Type B pancreatic cell (in vitro differentiated cells): ENCODE measurements around the gene CRHR2. TPM values are rescaled to one million over a fixed set of nuclear protein-coding genes. Genes with fewer than 3 reads are reported as not detected.

Experiments
- DNase-seq: peaks from one replicate; pipeline ENCODE4 v3.0.0; 2021; ENCODE audit warnings: mixed read lengths; ENCODE audit not compliant: unreplicated experiment; ENCODE audit errors: extremely low spot score
- H3K27ac Mint-ChIP-seq: 2 replicates; pipeline ENCODE4 v1.8.0; 2021; ENCODE audit warnings: mild to moderate bottlenecking, mixed read lengths
- H3K27me3 Mint-ChIP-seq: 2 replicates; pipeline ENCODE4 v1.8.0; 2021; ENCODE audit warnings: mixed read lengths
- H3K36me3 Mint-ChIP-seq: 2 replicates; pipeline ENCODE4 v1.8.0; 2021; ENCODE audit warnings: mixed read lengths
- H3K4me1 Mint-ChIP-seq: one replicate; pipeline ENCODE4 v1.8.0; 2021; ENCODE audit warnings: mixed read lengths; ENCODE audit not compliant: unreplicated experiment
- H3K4me3 Mint-ChIP-seq: 2 replicates; pipeline ENCODE4 v1.8.0; 2021; ENCODE audit warnings: mild to moderate bottlenecking, mixed read lengths
- H3K9me3 Mint-ChIP-seq: 2 replicates; pipeline ENCODE4 v1.8.0; 2021; ENCODE audit warnings: mixed read lengths
- total RNA-seq: library from RNA; stranded (reverse); gene quantifications from 2 replicates; pipeline ENCODE4 v1.2.1, GENCODE V29; 2021; ENCODE audit warnings: low replicate concordance
- TF ChIP-seq, protein P1 (sequence below): fragments of 200-600 bp; sonication (generic); conservative IDR thresholded peaks from 2 replicates; pipeline ENCODE4 v1.5.0; 2021; ENCODE audit warnings: antibody characterized with exemption, mild to moderate bottlenecking

Gene CRHR2
- total RNA-seq, 1 donor from 2014 or later = 0.27 TPM

DNA sequence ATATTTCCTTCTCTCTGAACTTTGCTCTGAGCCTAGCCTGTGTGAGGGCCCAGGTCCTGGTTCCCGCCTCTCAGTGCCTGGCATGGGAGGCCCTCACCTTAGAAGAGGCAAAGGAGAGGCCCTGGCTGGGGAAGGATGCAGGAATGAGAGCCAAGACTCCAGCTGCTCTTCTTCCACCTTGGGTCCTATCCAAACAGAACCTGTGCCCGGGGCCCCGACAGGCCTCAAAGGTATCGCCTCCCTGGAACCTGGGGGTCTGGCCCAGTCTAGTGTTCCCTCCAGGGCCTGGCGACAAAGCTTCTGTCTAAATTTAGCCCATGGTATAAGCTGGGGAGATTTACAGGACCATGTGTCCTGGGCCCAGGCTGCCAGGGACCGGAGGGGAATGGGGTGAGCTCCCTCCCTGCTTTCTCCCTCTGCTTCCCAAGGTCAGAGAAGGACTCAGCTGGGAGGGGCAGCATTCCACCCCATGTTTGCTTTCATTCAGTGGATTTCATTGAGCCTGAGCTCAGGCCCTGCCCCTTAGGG is 12.0 kb upstream of the CRHR2 start:
- Mint-ChIP-seq H3K27me3 (peaks cover 28% of the 10 kb centered on the region), H3K36me3 (no peaks in the 10 kb centered on the region), H3K4me3 (no peak overlapping the region), H3K4me1 (no peaks in the 10 kb centered on the region), H3K27ac (no peak overlapping the region), H3K9me3 (no peaks in the 10 kb centered on the region)
- no peak for DNase-seq
- TF ChIP-seq, protein P1, sequence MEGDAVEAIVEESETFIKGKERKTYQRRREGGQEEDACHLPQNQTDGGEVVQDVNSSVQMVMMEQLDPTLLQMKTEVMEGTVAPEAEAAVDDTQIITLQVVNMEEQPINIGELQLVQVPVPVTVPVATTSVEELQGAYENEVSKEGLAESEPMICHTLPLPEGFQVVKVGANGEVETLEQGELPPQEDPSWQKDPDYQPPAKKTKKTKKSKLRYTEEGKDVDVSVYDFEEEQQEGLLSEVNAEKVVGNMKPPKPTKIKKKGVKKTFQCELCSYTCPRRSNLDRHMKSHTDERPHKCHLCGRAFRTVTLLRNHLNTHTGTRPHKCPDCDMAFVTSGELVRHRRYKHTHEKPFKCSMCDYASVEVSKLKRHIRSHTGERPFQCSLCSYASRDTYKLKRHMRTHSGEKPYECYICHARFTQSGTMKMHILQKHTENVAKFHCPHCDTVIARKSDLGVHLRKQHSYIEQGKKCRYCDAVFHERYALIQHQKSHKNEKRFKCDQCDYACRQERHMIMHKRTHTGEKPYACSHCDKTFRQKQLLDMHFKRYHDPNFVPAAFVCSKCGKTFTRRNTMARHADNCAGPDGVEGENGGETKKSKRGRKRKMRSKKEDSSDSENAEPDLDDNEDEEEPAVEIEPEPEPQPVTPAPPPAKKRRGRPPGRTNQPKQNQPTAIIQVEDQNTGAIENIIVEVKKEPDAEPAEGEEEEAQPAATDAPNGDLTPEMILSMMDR = no peak

DNA sequence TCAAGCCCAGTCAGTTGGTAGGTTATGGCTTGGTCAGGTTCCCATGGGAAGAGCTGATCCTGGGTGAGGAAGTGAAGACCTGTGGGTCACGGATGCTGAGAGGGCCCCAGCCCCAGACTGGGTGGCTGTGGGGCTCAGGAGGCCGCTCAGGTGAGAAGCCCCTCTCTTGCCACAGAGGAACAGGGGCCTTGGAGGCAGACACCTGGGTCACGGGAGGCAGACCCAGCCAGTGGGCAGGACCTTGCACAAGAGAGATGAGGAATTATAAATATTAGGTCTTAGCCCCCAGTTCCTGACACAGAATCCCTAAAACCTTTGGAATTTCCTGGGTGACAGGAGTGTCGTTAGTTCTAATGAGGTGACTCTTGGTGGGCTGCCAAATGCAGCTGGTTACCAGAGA is 10.6 kb upstream of the CRHR2 start:
- no peaks in the 10 kb centered on the region for H3K36me3 Mint-ChIP-seq
- DNase-seq = no peak
- no peaks in the 10 kb centered on the region for H3K9me3 Mint-ChIP-seq
- no peaks in the 10 kb centered on the region for H3K4me1 Mint-ChIP-seq
- H3K27me3 Mint-ChIP-seq = peaks cover 28% of the 10 kb centered on the region
- H3K4me3 Mint-ChIP-seq = no peak overlapping the region
- H3K27ac Mint-ChIP-seq = no peak overlapping the region
- TF ChIP-seq, protein P1 = no peak

DNA sequence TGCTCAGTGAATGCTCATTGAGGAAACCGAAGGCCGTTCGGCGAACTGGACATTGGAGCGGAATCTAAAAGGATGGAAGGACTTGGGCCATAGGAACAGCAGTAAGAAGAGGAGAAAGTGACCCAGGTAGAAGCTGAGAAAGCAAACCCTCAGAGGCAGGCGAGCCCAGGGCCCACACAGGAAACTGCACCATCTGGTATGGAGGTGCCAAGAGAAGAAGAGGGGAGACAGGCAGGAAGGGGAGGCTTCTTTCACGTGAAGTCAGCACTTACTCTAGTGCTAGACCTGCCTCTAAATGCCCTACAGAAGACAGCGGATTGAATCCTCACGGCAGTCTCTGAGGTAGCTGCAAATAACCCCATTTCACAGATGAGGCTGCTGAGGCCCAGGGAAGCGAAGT is 10.2 kb upstream of the CRHR2 start:
- no peak for DNase-seq
- Mint-ChIP-seq H3K4me3 (no peak overlapping the region), H3K4me1 (no peaks in the 10 kb centered on the region), H3K36me3 (no peaks in the 10 kb centered on the region), H3K27me3 (peaks cover 24% of the 10 kb centered on the region), H3K9me3 (no peaks in the 10 kb centered on the region), H3K27ac (no peak overlapping the region)
- TF ChIP-seq, protein P1 = no peak

DNA sequence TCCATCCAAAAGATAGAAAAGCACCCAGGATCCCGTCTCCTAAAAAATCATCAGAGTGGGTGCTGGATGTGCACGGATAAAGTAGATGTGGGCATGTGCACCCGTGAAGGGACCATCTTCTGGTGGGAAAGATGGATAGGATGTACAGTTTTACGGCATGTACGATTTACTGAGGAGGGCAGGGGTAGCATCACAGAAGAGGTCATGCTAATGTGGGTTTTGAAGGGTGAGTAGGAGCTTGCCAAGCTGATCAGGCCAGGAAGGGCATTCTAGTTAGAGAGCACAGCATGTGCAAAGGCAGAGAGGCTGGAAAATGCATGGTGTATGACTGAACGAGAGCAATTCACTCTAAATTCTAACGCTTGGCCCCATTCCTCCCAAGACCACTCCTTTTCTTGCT is 7.8 kb upstream of the CRHR2 start:
- H3K27ac Mint-ChIP-seq = no peak overlapping the region
- TF ChIP-seq, protein P1 = no peak
- H3K4me3 Mint-ChIP-seq = no peak overlapping the region
- H3K36me3 Mint-ChIP-seq = no peaks in the 10 kb centered on the region
- H3K4me1 Mint-ChIP-seq = no peaks in the 10 kb centered on the region
- no peak for DNase-seq
- H3K9me3 Mint-ChIP-seq = no peaks in the 10 kb centered on the region
- H3K27me3 Mint-ChIP-seq = peaks cover 36% of the 10 kb centered on the region

DNA sequence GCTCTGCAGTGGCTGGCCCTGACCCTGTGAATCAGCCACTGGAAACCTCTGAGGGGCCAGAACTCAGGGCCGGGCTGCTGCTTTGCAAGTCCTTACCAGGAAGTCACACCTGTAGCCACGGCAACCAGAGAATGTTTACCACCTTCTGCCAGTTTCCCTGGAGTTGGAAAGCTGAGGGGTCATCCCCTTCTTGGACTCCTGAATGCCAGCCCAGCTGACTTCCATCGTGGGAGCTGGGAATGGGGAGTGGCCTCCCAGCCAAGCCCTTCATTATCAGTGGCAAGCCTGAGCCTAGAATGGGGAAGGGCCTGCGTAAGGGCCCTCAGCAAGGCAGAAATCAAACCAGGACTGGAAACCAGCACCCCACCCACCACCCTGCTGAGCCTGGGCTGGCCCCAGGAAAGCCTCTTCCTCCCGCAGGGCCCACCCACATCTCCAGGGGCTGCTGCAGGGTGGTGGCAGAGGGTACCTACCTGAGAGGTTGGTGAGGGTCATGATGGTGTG is 6.5 kb upstream of the CRHR2 start:
- no peaks in the 10 kb centered on the region for H3K4me1 Mint-ChIP-seq
- DNase-seq = no peak
- TF ChIP-seq, protein P1 = no peak
- no peak overlapping the region for H3K27ac Mint-ChIP-seq
- H3K36me3 Mint-ChIP-seq = no peaks in the 10 kb centered on the region
- peaks cover 48% of the 10 kb centered on the region for H3K27me3 Mint-ChIP-seq
- H3K4me3 Mint-ChIP-seq = no peak overlapping the region
- no peaks in the 10 kb centered on the region for H3K9me3 Mint-ChIP-seq

DNA sequence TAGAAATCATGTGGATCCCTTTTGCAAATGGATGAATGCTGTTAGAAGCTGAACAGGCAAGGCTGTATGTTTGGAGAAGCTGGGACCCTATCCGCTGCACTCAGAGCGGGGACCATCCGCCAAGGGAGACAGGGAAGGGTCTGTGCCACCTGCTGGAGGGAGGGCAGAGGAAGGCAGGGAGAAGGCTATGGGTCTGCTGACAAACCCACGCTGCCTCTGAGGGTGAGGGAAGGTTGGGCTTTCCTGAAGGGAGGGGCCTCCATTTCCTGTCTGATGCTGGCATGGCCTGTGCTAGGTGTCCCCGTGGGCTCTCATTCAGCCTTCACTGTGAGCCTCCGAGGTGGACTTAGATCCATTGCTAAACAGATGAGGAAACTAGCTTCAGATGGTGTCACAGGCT is 5.3 kb upstream of the CRHR2 start:
- DNase-seq = no peak
- TF ChIP-seq, protein P1 = no peak
- no peaks in the 10 kb centered on the region for H3K4me1 Mint-ChIP-seq
- peaks cover 55% of the 10 kb centered on the region for H3K27me3 Mint-ChIP-seq
- H3K36me3 Mint-ChIP-seq = no peaks in the 10 kb centered on the region
- no peak overlapping the region for H3K4me3 Mint-ChIP-seq
- H3K9me3 Mint-ChIP-seq = no peaks in the 10 kb centered on the region
- no peak overlapping the region for H3K27ac Mint-ChIP-seq
